Nephron (organoid): ENCODE results near the gene PAN3.

Source experiments
- H3K27ac Mint-ChIP-seq, 3 experiments: 2 replicates each; pipeline ENCODE4 v1.8.0; 2020; ENCODE audit warnings: mixed read lengths in 3 of 3, mild to moderate bottlenecking in 2 of 3, moderate library complexity in 1 of 3
- H3K27me3 Mint-ChIP-seq: 2 replicates; pipeline ENCODE4 v1.8.0; 2021; ENCODE audit warnings: low read depth, mild to moderate bottlenecking, moderate library complexity, mixed read lengths
- H3K36me3 Mint-ChIP-seq: 2 replicates; pipeline ENCODE4 v1.8.0; 2020; ENCODE audit warnings: low read depth, mixed read lengths
- H3K4me1 Mint-ChIP-seq: 2 replicates; pipeline ENCODE4 v1.8.0; 2020; ENCODE audit warnings: mixed read lengths
- H3K4me3 Mint-ChIP-seq, 3 experiments: 2 replicates each; pipeline ENCODE4 v1.8.0; 2020; ENCODE audit warnings: mild to moderate bottlenecking in 3 of 3, mixed read lengths in 3 of 3, moderate library complexity in 2 of 3
- H3K9me3 Mint-ChIP-seq: 2 replicates; pipeline ENCODE4 v1.8.0; 2020; ENCODE audit warnings: mixed read lengths
- CTCF ChIP-seq, 3 experiments: fragments of 200-600 bp; sonication (generic); IDR thresholded peaks; one replicate each; pipeline ENCODE4 v1.5.0; 2021; ENCODE audit warnings: antibody characterized with exemption in 3 of 3; ENCODE audit not compliant: unreplicated experiment in 3 of 3

Gene PAN3

DNA sequence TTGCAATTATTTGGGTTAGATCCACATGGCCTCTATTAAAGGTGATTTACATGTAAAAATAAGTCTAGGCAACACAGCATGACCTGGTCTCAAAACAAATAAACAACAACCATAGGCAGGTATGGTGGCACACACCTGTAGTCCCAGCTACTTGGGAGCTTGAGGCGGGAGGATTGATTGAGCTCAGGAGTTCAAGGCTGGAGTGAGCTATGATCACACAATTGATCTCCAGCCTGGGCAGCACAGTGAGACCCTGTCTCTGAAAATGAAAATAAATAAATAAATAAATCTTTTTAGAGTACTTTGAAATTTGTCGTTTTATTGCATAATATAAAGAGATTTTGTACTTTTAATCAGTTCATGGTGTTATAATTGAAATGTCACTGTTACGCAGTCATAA lies 93.3 kb downstream of the PAN3 start:
- Mint-ChIP-seq H3K27me3 (no peaks in the 10 kb centered on the region), H3K4me1 (no peaks in the 10 kb centered on the region), H3K9me3 (no peaks in the 10 kb centered on the region), H3K4me3 (no peak overlapping the region), H3K36me3 (peaks cover 30% of the 10 kb centered on the region), H3K27ac (no peak overlapping the region)
- no peak for TF ChIP-seq CTCF (IDR thresholded peaks at IDR 0.05; ENCODE audit: unreplicated experiment in 3 of 3)

DNA sequence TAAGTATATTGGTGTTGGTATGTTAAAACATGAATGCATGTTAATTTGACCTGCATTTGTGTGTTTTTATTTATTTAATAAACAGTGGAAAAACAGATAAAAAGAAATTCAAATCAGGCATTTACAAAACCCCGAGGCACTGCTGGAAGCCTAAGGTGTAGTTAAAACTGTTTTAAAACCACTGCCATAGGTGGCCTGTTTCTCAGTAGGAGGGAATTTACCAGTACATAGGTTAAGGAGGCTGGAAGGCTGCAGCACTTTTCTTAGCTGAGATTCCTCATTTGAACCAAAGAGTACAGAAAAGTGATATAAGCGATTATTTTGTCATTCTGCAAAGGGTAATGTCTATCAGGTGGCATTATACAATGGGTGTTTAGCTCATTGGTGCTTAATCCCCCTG lies 99.6 kb downstream of the PAN3 start:
- TF ChIP-seq CTCF (IDR thresholded peaks at IDR 0.05; ENCODE audit: unreplicated experiment in 3 of 3) = no peak
- Mint-ChIP-seq H3K4me3 (no peak overlapping the region), H3K9me3 (no peaks in the 10 kb centered on the region), H3K4me1 (no peaks in the 10 kb centered on the region), H3K27ac (no peak overlapping the region), H3K27me3 (no peaks in the 10 kb centered on the region), H3K36me3 (peaks cover 38% of the 10 kb centered on the region)

DNA sequence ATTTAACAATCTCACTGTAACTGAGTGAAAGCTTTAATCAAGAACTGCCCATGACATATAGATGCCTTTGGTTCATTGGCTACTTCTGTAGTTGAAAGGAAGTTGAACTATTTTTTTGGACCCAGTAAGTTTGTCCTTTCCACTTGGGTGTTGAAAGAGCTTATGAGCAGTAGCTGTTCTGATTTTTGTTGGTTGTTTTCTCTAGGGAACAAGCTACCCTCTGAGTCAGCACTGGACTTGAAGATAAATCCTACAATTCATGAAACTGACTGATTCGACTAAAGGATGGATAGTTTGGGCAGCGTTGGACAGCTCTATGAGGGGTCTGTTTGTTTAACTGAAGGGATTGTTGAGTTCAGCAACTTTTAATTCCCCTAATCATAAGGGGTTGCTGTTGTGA lies 101.0 kb downstream of the PAN3 start:
- Mint-ChIP-seq H3K27me3 (no peaks in the 10 kb centered on the region), H3K9me3 (no peaks in the 10 kb centered on the region), H3K27ac (peak overlapping the region in 2 of 3 experiments; percentile 80 to 92), H3K4me1 (no peaks in the 10 kb centered on the region), H3K4me3 (no peak overlapping the region), H3K36me3 (peaks cover 47% of the 10 kb centered on the region)
- no peak for TF ChIP-seq CTCF (IDR thresholded peaks at IDR 0.05; ENCODE audit: unreplicated experiment in 3 of 3)

GRCh38 chr13:28245465-28245864 lies 107.1 kb downstream of the PAN3 start:
- H3K27me3 Mint-ChIP-seq = no peaks in the 10 kb centered on the region
- no peaks in the 10 kb centered on the region for H3K4me1 Mint-ChIP-seq
- no peak overlapping the region for H3K4me3 Mint-ChIP-seq
- H3K27ac Mint-ChIP-seq = no peak overlapping the region
- peaks cover 15% of the 10 kb centered on the region for H3K9me3 Mint-ChIP-seq
- TF ChIP-seq CTCF (IDR thresholded peaks at IDR 0.05; ENCODE audit: unreplicated experiment in 3 of 3) = no peak
- peaks cover 79% of the 10 kb centered on the region for H3K36me3 Mint-ChIP-seq

- no peak overlapping the region for H3K27ac Mint-ChIP-seq
- H3K9me3 Mint-ChIP-seq = peaks cover 15% of the 10 kb centered on the region
- peaks cover 85% of the 10 kb centered on the region for H3K36me3 Mint-ChIP-seq
- H3K4me1 Mint-ChIP-seq = no peaks in the 10 kb centered on the region
- no peaks in the 10 kb centered on the region for H3K27me3 Mint-ChIP-seq
- no peak overlapping the region for H3K4me3 Mint-ChIP-seq
- no peak for TF ChIP-seq CTCF (IDR thresholded peaks at IDR 0.05; ENCODE audit: unreplicated experiment in 3 of 3)
Observed at GRCh38 chr13:28246891-28247290, 108.5 kb downstream of the PAN3 start.

DNA sequence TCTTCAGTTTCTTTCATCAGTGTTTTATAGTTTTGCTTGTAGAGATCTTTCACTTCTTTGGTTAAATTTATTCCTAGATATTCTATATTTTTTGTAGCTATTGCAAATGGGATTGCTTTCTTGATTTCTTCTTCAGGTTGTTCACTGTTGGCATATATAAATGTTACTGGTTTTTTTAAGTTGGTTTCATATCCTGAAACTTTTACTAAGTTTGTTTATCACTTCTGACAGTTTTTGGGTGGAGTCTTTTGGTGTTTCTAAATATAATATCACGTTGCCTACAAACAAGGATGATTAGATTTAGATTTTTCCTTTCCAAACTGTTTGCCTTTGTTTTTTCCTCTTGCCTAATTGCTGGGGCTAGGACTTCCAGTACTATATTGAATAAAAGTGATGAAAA lies 109.7 kb downstream of the PAN3 start:
- H3K36me3 Mint-ChIP-seq = peaks cover 76% of the 10 kb centered on the region
- peaks cover 15% of the 10 kb centered on the region for H3K9me3 Mint-ChIP-seq
- H3K27me3 Mint-ChIP-seq = no peaks in the 10 kb centered on the region
- H3K27ac Mint-ChIP-seq = no peak overlapping the region
- no peaks in the 10 kb centered on the region for H3K4me1 Mint-ChIP-seq
- TF ChIP-seq CTCF (IDR thresholded peaks at IDR 0.05; ENCODE audit: unreplicated experiment in 3 of 3) = no peak
- no peak overlapping the region for H3K4me3 Mint-ChIP-seq
